ENCODE data around the gene HNRNPL. TPM values are rescaled to one million over a fixed set of nuclear protein-coding genes. Genes with fewer than 3 reads are reported as not detected.
"Not testable (repeated sequence)": the region's sequence is repeated elsewhere in the genome, so short reads cannot be mapped to it uniquely, and the experiment has no call there.

The HNRNPL gene
- total RNA-seq, 1 donor from 2014 or later = 444 TPM

GRCh38 chr19:38834104-38834490 is 15.7 kb downstream of the HNRNPL start:
- peaks cover 21% of the 10 kb centered on the region for H3K36me3 Mint-ChIP-seq (ENCODE audit: insufficient read depth)
- H3K27me3 Mint-ChIP-seq = no peaks in the 10 kb centered on the region
- no peak for DNase-seq (ENCODE audit: low spot score, unreplicated experiment)
- no peaks in the 10 kb centered on the region for H3K9me3 Mint-ChIP-seq (ENCODE audit: low read depth)
- TF ChIP-seq CTCF (IDR thresholded peaks at IDR 0.05; ENCODE audit: unreplicated experiment) = no peak
- H3K4me1 Mint-ChIP-seq (ENCODE audit: low read depth) = peaks cover 28% of the 10 kb centered on the region
- H3K27ac Mint-ChIP-seq = peak overlapping the region; percentile 45
- no peak overlapping the region for H3K4me3 Mint-ChIP-seq (ENCODE audit: low read depth)

GRCh38 chr19:38833092-38833425 is 16.7 kb downstream of the HNRNPL start:
- TF ChIP-seq CTCF (IDR thresholded peaks at IDR 0.05; ENCODE audit: unreplicated experiment) = no peak
- no peak for DNase-seq (ENCODE audit: low spot score, unreplicated experiment)
- H3K27ac Mint-ChIP-seq = no peak overlapping the region
- no peaks in the 10 kb centered on the region for H3K27me3 Mint-ChIP-seq
- peaks cover 19% of the 10 kb centered on the region for H3K36me3 Mint-ChIP-seq (ENCODE audit: insufficient read depth)
- H3K4me1 Mint-ChIP-seq (ENCODE audit: low read depth) = peaks cover 22% of the 10 kb centered on the region
- H3K4me3 Mint-ChIP-seq (ENCODE audit: low read depth) = no peak overlapping the region
- no peaks in the 10 kb centered on the region for H3K9me3 Mint-ChIP-seq (ENCODE audit: low read depth)

- TF ChIP-seq CTCF (IDR thresholded peaks at IDR 0.05; ENCODE audit: unreplicated experiment) = no peak
- DNase-seq (ENCODE audit: low spot score, unreplicated experiment) = no peak
- peaks cover 13% of the 10 kb centered on the region for H3K4me1 Mint-ChIP-seq (ENCODE audit: low read depth)
- H3K36me3 Mint-ChIP-seq (ENCODE audit: insufficient read depth) = peaks cover 17% of the 10 kb centered on the region
- H3K4me3 Mint-ChIP-seq (ENCODE audit: low read depth) = peak overlapping the region; percentile 72
- H3K27ac Mint-ChIP-seq = peak overlapping the region; percentile 95
- H3K27me3 Mint-ChIP-seq = no peaks in the 10 kb centered on the region
- H3K9me3 Mint-ChIP-seq (ENCODE audit: low read depth) = no peaks in the 10 kb centered on the region
Measured at GRCh38 chr19:38831142-38831605, 18.6 kb downstream of the HNRNPL start.

GRCh38 chr19:38830039-38830733 is 19.6 kb downstream of the HNRNPL start:
- no peak for TF ChIP-seq CTCF (IDR thresholded peaks at IDR 0.05; ENCODE audit: unreplicated experiment)
- H3K9me3 Mint-ChIP-seq (ENCODE audit: low read depth) = no peaks in the 10 kb centered on the region
- peak overlapping the region; percentile 72 for H3K4me3 Mint-ChIP-seq (ENCODE audit: low read depth)
- peaks cover 13% of the 10 kb centered on the region for H3K4me1 Mint-ChIP-seq (ENCODE audit: low read depth)
- no peak for DNase-seq (ENCODE audit: low spot score, unreplicated experiment)
- no peaks in the 10 kb centered on the region for H3K27me3 Mint-ChIP-seq
- H3K36me3 Mint-ChIP-seq (ENCODE audit: insufficient read depth) = peaks cover 15% of the 10 kb centered on the region
- peak overlapping the region; percentile 95 for H3K27ac Mint-ChIP-seq

GRCh38 chr19:38829203-38829602 is 20.6 kb downstream of the HNRNPL start:
- Mint-ChIP-seq H3K36me3 (ENCODE audit: insufficient read depth) (peaks cover 12% of the 10 kb centered on the region), H3K4me1 (ENCODE audit: low read depth) (peaks cover 13% of the 10 kb centered on the region)
- not testable (repeated sequence) for H3K27me3 Mint-ChIP-seq; H3K9me3 Mint-ChIP-seq (ENCODE audit: low read depth); H3K27ac Mint-ChIP-seq; DNase-seq (ENCODE audit: low spot score, unreplicated experiment); H3K4me3 Mint-ChIP-seq (ENCODE audit: low read depth)

Measured in progenitor cell of endocrine pancreas (in vitro differentiated cells).